ENCODE data around the gene PTPN5. TPM values are rescaled to one million over a fixed set of nuclear protein-coding genes. Genes with fewer than 3 reads are reported as not detected.
"Not testable (repeated sequence)": the region's sequence is repeated elsewhere in the genome, so short reads cannot be mapped to it uniquely, and the experiment has no call there.

The PTPN5 gene
- total RNA-seq (ENCODE audit: low replicate concordance): 0.48 and 1.7 TPM in 2 replicates
- long read RNA-seq: 0 reads

- H3K9me3 Mint-ChIP-seq: no peaks in the 10 kb centered on the region
- peak within 1 kb of the TSS; percentile 82 for H3K4me3 Mint-ChIP-seq
- H3K27ac Mint-ChIP-seq: no peak within 1 kb of the TSS
- TF ChIP-seq CTCF (conservative IDR thresholded peaks at IDR 0.05): no peak
- H3K27me3 Mint-ChIP-seq: peaks cover 89% of the 10 kb centered on the region
- no peak for DNase-seq (ENCODE audit: extremely low spot score, unreplicated experiment)
- H3K36me3 Mint-ChIP-seq: no peaks in the 10 kb centered on the region
- peaks cover 5% of the 10 kb centered on the region for H3K4me1 Mint-ChIP-seq (ENCODE audit: unreplicated experiment)
Measured at GRCh38 chr11:18791207-18791968, at the start of gene PTPN5. Gene PTPN5, minus strand, starts transcription at chr11:18791798. Its CDS starts 19,840 bp downstream, at chr11:18771958.

GRCh38 chr11:18836417-18836816 lies 44.8 kb upstream of the PTPN5 start:
- H3K4me1 Mint-ChIP-seq (ENCODE audit: unreplicated experiment): no peaks in the 10 kb centered on the region
- DNase-seq (ENCODE audit: extremely low spot score, unreplicated experiment): no peak
- H3K36me3 Mint-ChIP-seq: no peaks in the 10 kb centered on the region
- H3K27ac Mint-ChIP-seq: no peak overlapping the region
- H3K4me3 Mint-ChIP-seq: no peak overlapping the region
- peaks cover 8% of the 10 kb centered on the region for H3K9me3 Mint-ChIP-seq
- H3K27me3 Mint-ChIP-seq: peaks cover 16% of the 10 kb centered on the region
- TF ChIP-seq CTCF (conservative IDR thresholded peaks at IDR 0.05): no peak

GRCh38 chr11:18834754-18835466 lies 43.3 kb upstream of the PTPN5 start:
- Mint-ChIP-seq H3K27me3 (peaks cover 21% of the 10 kb centered on the region), H3K9me3 (peaks cover 4% of the 10 kb centered on the region), H3K36me3 (no peaks in the 10 kb centered on the region), H3K4me3 (no peak overlapping the region), H3K4me1 (ENCODE audit: unreplicated experiment) (no peaks in the 10 kb centered on the region), H3K27ac (no peak overlapping the region)
- no peak for DNase-seq (ENCODE audit: extremely low spot score, unreplicated experiment)
- no peak for TF ChIP-seq CTCF (conservative IDR thresholded peaks at IDR 0.05)

- H3K9me3 Mint-ChIP-seq; H3K36me3 Mint-ChIP-seq; DNase-seq (ENCODE audit: extremely low spot score, unreplicated experiment); H3K27ac Mint-ChIP-seq; H3K4me3 Mint-ChIP-seq; H3K4me1 Mint-ChIP-seq (ENCODE audit: unreplicated experiment): not testable (repeated sequence)
- H3K27me3 Mint-ChIP-seq: peaks cover 15% of the 10 kb centered on the region
Measured at GRCh38 chr11:18820160-18820559, 28.6 kb upstream of the PTPN5 start.

- no peak for DNase-seq (ENCODE audit: extremely low spot score, unreplicated experiment)
- Mint-ChIP-seq H3K27ac (no peak overlapping the region), H3K4me1 (ENCODE audit: unreplicated experiment) (peaks cover 7% of the 10 kb centered on the region), H3K9me3 (no peaks in the 10 kb centered on the region), H3K27me3 (peaks cover 38% of the 10 kb centered on the region), H3K4me3 (no peak overlapping the region), H3K36me3 (no peaks in the 10 kb centered on the region)
- no peak for TF ChIP-seq CTCF (conservative IDR thresholded peaks at IDR 0.05)
Measured at GRCh38 chr11:18804199-18804999, 12.8 kb upstream of the PTPN5 start.

Data from type B pancreatic cell (in vitro differentiated cells).